MM.1S (cell line): ENCODE results near the gene CHCHD3.

Experiments
- DNase-seq: peaks from one replicate; pipeline ENCODE4 v3.0.0-alpha.2; 2015
- H2AFZ ChIP-seq: fragments of 300-600 bp; sonication (generic); 2 replicates; pipeline ENCODE4 v1.6.0; 2016; ENCODE audit warnings: antibody characterized with exemption, low read length
- H3F3A ChIP-seq: fragments of 300-600 bp; sonication (generic); 2 replicates; pipeline ENCODE4 v1.6.1; 2016; ENCODE audit warnings: mild to moderate bottlenecking, antibody characterized with exemption, low read length, moderate library complexity, mixed read lengths; ENCODE audit not compliant: insufficient read depth
- H3K27ac ChIP-seq: fragments of 300-600 bp; sonication (generic); 2 replicates; pipeline ENCODE4 v1.5.1; 2016; ENCODE audit warnings: mild to moderate bottlenecking, low read length
- H3K27me3 ChIP-seq: fragments of 300-600 bp; sonication (generic); replicated peaks from 2 replicates; pipeline ENCODE4 v1.6.0; 2016; ENCODE audit warnings: low read length; ENCODE audit not compliant: insufficient read depth
- H3K36me3 ChIP-seq: fragments of 300-600 bp; sonication (generic); replicated peaks from 2 replicates; pipeline ENCODE4 v1.6.1; 2016; ENCODE audit warnings: mild to moderate bottlenecking, low read length, mixed read lengths; ENCODE audit not compliant: insufficient read depth
- H3K4me1 ChIP-seq: fragments of 300-600 bp; sonication (generic); 2 replicates; pipeline ENCODE4 v1.6.1; 2016; ENCODE audit warnings: low read length, mixed read lengths
- H3K4me2 ChIP-seq: fragments of 300-600 bp; sonication (generic); 2 replicates; pipeline ENCODE4 v1.6.0; 2016; ENCODE audit warnings: low read depth, low read length
- H3K4me3 ChIP-seq: fragments of 300-600 bp; sonication (generic); 2 replicates; pipeline ENCODE4 v1.5.1; 2016; ENCODE audit warnings: low read length, mixed read lengths
- H3K79me2 ChIP-seq: fragments of 300-600 bp; sonication (generic); 2 replicates; pipeline ENCODE4 v1.6.1; 2016; ENCODE audit warnings: mixed run types, low read length, mixed read lengths
- H3K9ac ChIP-seq: fragments of 300-600 bp; sonication (generic); 2 replicates; pipeline ENCODE4 v1.6.1; 2016; ENCODE audit warnings: low read length, mixed read lengths
- H3K9me2 ChIP-seq: fragments of 300-600 bp; sonication (generic); replicated peaks from 2 replicates; pipeline ENCODE4 v1.6.1; 2016; ENCODE audit warnings: mild to moderate bottlenecking, low read length, mixed read lengths; ENCODE audit not compliant: insufficient read depth
- H3K9me3 ChIP-seq: fragments of 300-600 bp; sonication (generic); replicated peaks from 2 replicates; pipeline ENCODE4 v1.6.1; 2016; ENCODE audit warnings: mild to moderate bottlenecking, low read length, mixed read lengths; ENCODE audit not compliant: insufficient read depth
- H4K20me1 ChIP-seq: fragments of 300-600 bp; sonication (generic); 2 replicates; pipeline ENCODE4 v1.6.1; 2016; ENCODE audit warnings: mild to moderate bottlenecking, low read length, moderate library complexity, mixed read lengths; ENCODE audit not compliant: insufficient read depth
- EZH2 ChIP-seq: fragments of 300-600 bp; sonication (generic); optimal IDR thresholded peaks from 2 replicates; pipeline ENCODE3; 2017; ENCODE audit warnings: low read depth, mild to moderate bottlenecking, antibody characterized with exemption, low read length, mixed read lengths
- EZH2phosphoT487 ChIP-seq: fragments of 300-600 bp; sonication (generic); IDR thresholded peaks from 2 replicates; pipeline ENCODE4 v1.6.1; 2018; ENCODE audit warnings: antibody characterized with exemption, low read length
- TF ChIP-seq, protein P1 (sequence below): fragments of 300-600 bp; sonication (generic); IDR thresholded peaks from 2 replicates; pipeline ENCODE4 v1.5.1; 2016; ENCODE audit warnings: antibody characterized with exemption, low read length, mixed read lengths

Gene CHCHD3

DNA sequence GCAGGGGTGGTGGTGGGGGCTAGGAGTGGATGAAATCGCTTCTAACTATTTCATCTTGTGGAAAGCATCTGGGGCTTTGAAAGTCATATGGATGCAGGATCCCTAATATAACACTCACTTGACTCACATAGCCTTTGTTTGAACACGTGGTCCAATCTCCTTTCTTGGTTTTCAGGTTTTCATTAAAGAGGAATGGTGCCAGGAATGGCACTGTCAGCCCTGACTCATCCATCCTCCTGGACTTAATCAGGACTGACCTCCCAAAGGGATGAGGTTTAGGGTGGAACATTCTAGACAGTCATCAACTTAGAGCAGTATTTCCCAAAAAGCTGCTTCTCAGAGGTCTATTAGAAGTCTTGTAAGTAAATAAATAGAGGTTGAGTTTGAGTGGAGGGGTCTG lies 343.6 kb downstream of the CHCHD3 start:
- no peaks in the 10 kb centered on the region for H3K9me2 ChIP-seq
- H3K4me2 ChIP-seq = no peak overlapping the region
- H3K9me3 ChIP-seq = no peaks in the 10 kb centered on the region
- no peaks in the 10 kb centered on the region for H3K79me2 ChIP-seq
- H3K27ac ChIP-seq = no peak overlapping the region
- H3K4me1 ChIP-seq = no peaks in the 10 kb centered on the region
- H3K27me3 ChIP-seq = no peaks in the 10 kb centered on the region
- no peak overlapping the region for H2AFZ ChIP-seq
- H3K9ac ChIP-seq = no peak overlapping the region
- TF ChIP-seq EZH2phosphoT487 (no peak), EZH2 (no peak)
- TF ChIP-seq, protein P1, sequence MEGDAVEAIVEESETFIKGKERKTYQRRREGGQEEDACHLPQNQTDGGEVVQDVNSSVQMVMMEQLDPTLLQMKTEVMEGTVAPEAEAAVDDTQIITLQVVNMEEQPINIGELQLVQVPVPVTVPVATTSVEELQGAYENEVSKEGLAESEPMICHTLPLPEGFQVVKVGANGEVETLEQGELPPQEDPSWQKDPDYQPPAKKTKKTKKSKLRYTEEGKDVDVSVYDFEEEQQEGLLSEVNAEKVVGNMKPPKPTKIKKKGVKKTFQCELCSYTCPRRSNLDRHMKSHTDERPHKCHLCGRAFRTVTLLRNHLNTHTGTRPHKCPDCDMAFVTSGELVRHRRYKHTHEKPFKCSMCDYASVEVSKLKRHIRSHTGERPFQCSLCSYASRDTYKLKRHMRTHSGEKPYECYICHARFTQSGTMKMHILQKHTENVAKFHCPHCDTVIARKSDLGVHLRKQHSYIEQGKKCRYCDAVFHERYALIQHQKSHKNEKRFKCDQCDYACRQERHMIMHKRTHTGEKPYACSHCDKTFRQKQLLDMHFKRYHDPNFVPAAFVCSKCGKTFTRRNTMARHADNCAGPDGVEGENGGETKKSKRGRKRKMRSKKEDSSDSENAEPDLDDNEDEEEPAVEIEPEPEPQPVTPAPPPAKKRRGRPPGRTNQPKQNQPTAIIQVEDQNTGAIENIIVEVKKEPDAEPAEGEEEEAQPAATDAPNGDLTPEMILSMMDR = no peak
- no peaks in the 10 kb centered on the region for H3F3A ChIP-seq
- DNase-seq = no peak
- no peak overlapping the region for H3K4me3 ChIP-seq
- H4K20me1 ChIP-seq = no peaks in the 10 kb centered on the region
- H3K36me3 ChIP-seq = no peaks in the 10 kb centered on the region

DNA sequence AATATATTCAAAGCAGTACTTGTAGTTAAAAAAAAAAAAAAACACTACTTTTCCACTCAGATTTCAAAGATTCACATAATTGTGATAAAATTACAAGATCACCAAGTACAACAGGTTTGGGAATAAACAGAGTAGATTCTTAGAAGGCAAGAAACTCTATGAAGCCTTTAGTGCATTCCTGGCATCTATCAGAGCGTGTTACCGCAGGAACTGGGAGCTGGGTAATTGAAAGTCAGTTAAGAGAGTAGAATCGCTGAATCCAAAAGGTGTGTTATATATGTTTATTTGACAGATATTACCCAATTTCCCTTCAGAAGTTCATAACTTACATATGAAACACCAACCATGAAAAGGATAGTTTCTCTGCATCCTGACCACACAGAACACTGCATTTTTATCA lies 346.4 kb downstream of the CHCHD3 start:
- no peak overlapping the region for H3K9ac ChIP-seq
- DNase-seq = no peak
- TF ChIP-seq EZH2phosphoT487 = no peak
- no peak for TF ChIP-seq EZH2
- TF ChIP-seq, protein P1 = no peak
- H3K4me2 ChIP-seq = no peak overlapping the region
- H3K27me3 ChIP-seq = no peaks in the 10 kb centered on the region
- no peaks in the 10 kb centered on the region for H3K4me1 ChIP-seq
- no peak overlapping the region for H2AFZ ChIP-seq
- H3K9me2 ChIP-seq = no peaks in the 10 kb centered on the region
- no peaks in the 10 kb centered on the region for H3K36me3 ChIP-seq
- no peak overlapping the region for H3K4me3 ChIP-seq
- no peak overlapping the region for H3K27ac ChIP-seq
- no peaks in the 10 kb centered on the region for H3K9me3 ChIP-seq
- H4K20me1 ChIP-seq = no peaks in the 10 kb centered on the region
- no peaks in the 10 kb centered on the region for H3F3A ChIP-seq
- no peaks in the 10 kb centered on the region for H3K79me2 ChIP-seq
